Activated CD8-positive, alpha-beta memory T cell treated with anti-CD3 and anti-CD28 coated beads, Interleukin-2, amount 50 U/mL, for 48 hours (primary cell): ENCODE data around the gene PERCC1.

Experiments used
- DNase-seq: peaks from one replicate; pipeline ENCODE4 v3.0.0-alpha.2; 2020

Gene PERCC1

GRCh38 chr16:1413684-1414531, 17.0 kb upstream of the PERCC1 start:
- DNase-seq, result peak; percentile 89

GRCh38 chr16:1414532-1415260, 16.2 kb upstream of the PERCC1 start, which contains the start of gene UNKL:
UNKL (minus strand) TSS chr16:1414704; CDS start chr16:1414691, 13 bp downstream.
- DNase-seq, result peak; percentile 92

GRCh38 chr16:1416521-1416941, 14.3 kb upstream of the PERCC1 start:
- no peak for DNase-seq

GRCh38 chr16:1420111-1420539, 10.8 kb upstream of the PERCC1 start:
- DNase-seq, result no peak

GRCh38 chr16:1422076-1422475, 8.8 kb upstream of the PERCC1 start:
- no peak for DNase-seq

GRCh38 chr16:1424028-1424427, 6.8 kb upstream of the PERCC1 start:
- no peak for DNase-seq

GRCh38 chr16:1425616-1426370, 5.1 kb upstream of the PERCC1 start:
- no peak for DNase-seq

GRCh38 chr16:1426734-1427471, 4.0 kb upstream of the PERCC1 start:
- DNase-seq, result no peak

GRCh38 chr16:1427473-1428461, 3.1 kb upstream of the PERCC1 start:
- DNase-seq, result no peak

GRCh38 chr16:1428511-1428910, 2.4 kb upstream of the PERCC1 start:
- peak; percentile 82 for DNase-seq

- DNase-seq, result no peak
These were observed 1.9 kb upstream of the PERCC1 start for GRCh38 chr16:1429012-1429411.

GRCh38 chr16:1429631-1430030, 1.2 kb upstream of the PERCC1 start:
- DNase-seq, result no peak

GRCh38 chr16:1430214-1430758, 592 bp upstream of the PERCC1 start:
- DNase-seq, result no peak

- DNase-seq, result no peak
These were observed 806 bp downstream of the PERCC1 start for GRCh38 chr16:1431497-1432270.

GRCh38 chr16:1432388-1433262, 1.7 kb downstream of the PERCC1 start:
- DNase-seq, result no peak

GRCh38 chr16:1433263-1433560, 2.3 kb downstream of the PERCC1 start:
- no peak for DNase-seq

GRCh38 chr16:1433756-1434155, 2.9 kb downstream of the PERCC1 start:
- DNase-seq, result no peak

- DNase-seq, result no peak
These were observed 4.0 kb downstream of the PERCC1 start for GRCh38 chr16:1434644-1435592.
